Lung (tissue), 12 donors: ENCODE data around the gene DTNB. TPM values are rescaled to one million over a fixed set of nuclear protein-coding genes. Genes with fewer than 3 reads are reported as not detected.

Source experiments
- ATAC-seq: fragments of 200-7000 bp; cut with Tn5 transposase; one replicate; pipeline ENCODE4 v1.9.1; 2020; ENCODE audit warnings: moderate number of reproducible peaks; ENCODE audit not compliant: insufficient read depth, low FRiP score
- DNase-seq, 3 donors: peaks; one replicate each; pipeline ENCODE4 v3.0.0-alpha.2; 2013 to 2017
- H3K27ac ChIP-seq, 2 donors: one replicate each; pipeline ENCODE4 v1.5.1; 2013; ENCODE audit warnings: mild to moderate bottlenecking in 2 of 2, moderate library complexity in 2 of 2, control low read depth in 1 of 2, inconsistent platforms in 1 of 2, low read depth in 1 of 2, low read length in 1 of 2
- H3K27me3 ChIP-seq, 3 donors: one replicate each; pipeline ENCODE4 v1.5.1; 2013; ENCODE audit warnings: low read length in 2 of 3; ENCODE audit not compliant: control insufficient read depth in 3 of 3, insufficient read depth in 3 of 3
- H3K36me3 ChIP-seq, 4 donors: one replicate each; pipeline ENCODE4 v1.5.1; 2013; ENCODE audit warnings: low read length in 4 of 4, mild to moderate bottlenecking in 1 of 4, moderate library complexity in 1 of 4; ENCODE audit not compliant: control insufficient read depth in 4 of 4, insufficient read depth in 4 of 4
- H3K4me1 ChIP-seq, 5 donors: one replicate each; pipeline ENCODE4 v1.5.1; 2013; ENCODE audit warnings: low read length in 5 of 5, mild to moderate bottlenecking in 2 of 5, moderate library complexity in 1 of 5; ENCODE audit not compliant: control insufficient read depth in 5 of 5, insufficient read depth in 5 of 5
- H3K4me3 ChIP-seq: one replicate; pipeline ENCODE4 v1.5.1; 2013; ENCODE audit warnings: mild to moderate bottlenecking, control low read depth, moderate library complexity
- H3K9ac ChIP-seq, 2 donors: one replicate each; pipeline ENCODE4 v1.5.1; 2013; ENCODE audit warnings: low read length in 2 of 2, control low read depth in 1 of 2; ENCODE audit not compliant: insufficient read depth in 1 of 2
- H3K9me3 ChIP-seq, 4 donors: one replicate each; pipeline ENCODE4 v1.5.1; 2013; ENCODE audit warnings: low read length in 3 of 4, mild to moderate bottlenecking in 1 of 4, moderate library complexity in 1 of 4; ENCODE audit not compliant: control insufficient read depth in 4 of 4, insufficient read depth in 3 of 4
- CTCF ChIP-seq: IDR thresholded peaks from 2 replicates; pipeline ENCODE4 v1.5.1; 2012; ENCODE audit warnings: mild to moderate bottlenecking; ENCODE audit errors: control extremely low read depth, extremely low read depth
- WGBS, 2 donors: extraction: QIAGEN DNeasy Blood & Tissue Kit; methylation state at CpG; one replicate each; pipeline ENCODE4 v1.1.7; 2013; 5-methylcytosine and 5-hydroxymethylcytosine counted together
- polyA plus RNA-seq, 2 donors: library from polyadenylated mRNA; stranded (reverse); fragments of 200-250 nt; gene quantifications; one replicate each; pipeline ENCODE4 v1.2.1, GENCODE V29; 2013
- total RNA-seq, 2 donors: library from RNA; depleted of rRNA in 1 of 2; stranded (reverse); fragments of >200 nt in 1 of 2; gene quantifications; one replicate each; pipeline ENCODE4 v1.2.1, GENCODE V29; 2014 to 2021
- donor health status: control.
- donor health status: control.
- donor health status: Bipolar disorder and iron deficiency.
- donor health status: healthy.
- donor health status: DM: yes; HTN: yes; CAD: no.

Gene DTNB
- total and polyA plus RNA-seq, 4 donors = 10.1 to 35.2 (median 20.4) TPM

GRCh38 chr2:25586726-25587144, 86.6 kb downstream of the DTNB start:
- DNase-seq (peak in 2 of 3 donors; percentile 11 to 21), ATAC-seq (no peak)
- no peak for TF ChIP-seq CTCF
- Histone ChIP-seq H3K4me1 (peaks cover 0 to 4% (median 0%) of the 10 kb centered on the region in 5 donors), H3K27me3 (no peaks in the 10 kb centered on the region), H3K27ac (no peak overlapping the region), H3K36me3 (no peaks in the 10 kb centered on the region), H3K9ac (no peak overlapping the region), H3K9me3 (no peaks in the 10 kb centered on the region), H3K4me3 (no peak overlapping the region)
- WGBS, 2 donors = 88 to 93% methylated on average over 4 of the region's 4 CpGs

GRCh38 chr2:25585189-25585588, 88.2 kb downstream of the DTNB start:
- H3K27ac ChIP-seq = no peak overlapping the region
- DNase-seq (no peak), ATAC-seq (no peak)
- no peaks in the 10 kb centered on the region for H3K27me3 ChIP-seq
- H3K36me3 ChIP-seq = no peaks in the 10 kb centered on the region
- H3K4me3 ChIP-seq = no peak overlapping the region
- H3K9ac ChIP-seq = no peak overlapping the region
- H3K4me1 ChIP-seq = no peaks in the 10 kb centered on the region
- 74 to 78% methylated on average over 3 of the region's 3 CpGs for WGBS, 2 donors
- TF ChIP-seq CTCF = no peak
- H3K9me3 ChIP-seq = no peaks in the 10 kb centered on the region

GRCh38 chr2:25582077-25582830, 91.1 kb downstream of the DTNB start:
- Histone ChIP-seq H3K9me3 (no peaks in the 10 kb centered on the region), H3K4me1 (no peaks in the 10 kb centered on the region), H3K9ac (no peak overlapping the region), H3K27ac (no peak overlapping the region), H3K36me3 (no peaks in the 10 kb centered on the region), H3K27me3 (no peaks in the 10 kb centered on the region), H3K4me3 (no peak overlapping the region)
- DNase-seq = no peak
- no peak for TF ChIP-seq CTCF
- ATAC-seq = no peak
- 64 to 82% methylated on average over 10 of the region's 10 CpGs for WGBS, 2 donors

- peaks cover 0 to 2% (median 0%) of the 10 kb centered on the region in 4 donors for H3K36me3 ChIP-seq
- H3K4me3 ChIP-seq = no peak overlapping the region
- no peaks in the 10 kb centered on the region for H3K27me3 ChIP-seq
- H3K27ac ChIP-seq = no peak overlapping the region
- DNase-seq = no peak
- H3K9ac ChIP-seq = no peak overlapping the region
- no peaks in the 10 kb centered on the region for H3K4me1 ChIP-seq
- ATAC-seq = no peak
- H3K9me3 ChIP-seq = no peaks in the 10 kb centered on the region
- WGBS, 2 donors = 94 to 95% methylated on average over 7 of the region's 7 CpGs
- no peak for TF ChIP-seq CTCF
Observed at GRCh38 chr2:25576596-25576995, 96.8 kb downstream of the DTNB start.
